SK-N-SH (cell line): ENCODE measurements around the gene GNL2. TPM values are rescaled to one million over a fixed set of nuclear protein-coding genes. Genes with fewer than 3 reads are reported as not detected.

Experiments used
- CTCF ChIA-PET: fragments of 300-600, 350-600 bp; formaldehyde crosslinking; extraction: SDS; loops from one replicate; lab custom pipeline; 2021; lab: Yijun Ruan, JAX
- POLR2A ChIA-PET: fragments of 350-600 bp; sonication (Branson Sonifier 250); formaldehyde crosslinking; extraction: SDS; loops from one replicate; lab custom pipeline; 2020; ENCODE audit warnings: antibody characterized with exemption, inconsistent platforms; lab: Yijun Ruan, JAX
- DNase-seq: peaks from one replicate; pipeline ENCODE4 v3.0.0; 2012
- H2AFZ ChIP-seq: fragments of 200-600 bp; sonication (generic); 2 replicates; pipeline ENCODE4 v1.8.1; 2016; ENCODE audit warnings: antibody characterized with exemption, mild to moderate bottlenecking, low read depth
- H3F3A ChIP-seq: fragments of 200-600 bp; sonication (generic); replicated peaks from 2 replicates; pipeline ENCODE3; 2016; ENCODE audit warnings: antibody characterized with exemption, mild to moderate bottlenecking; ENCODE audit not compliant: insufficient read depth
- H3K27ac ChIP-seq, 2 experiments: fragments of 200-500 bp in 1 of 2; fragments of 200-600 bp in 1 of 2; sonication (Bioruptor generic) in 1 of 2; sonication (generic), shearing (Covaris generic) in 1 of 2; 2 replicates each; pipeline versions ENCODE4 v1.5.1 to v1.6.1; 2014 to 2016; ENCODE audit warnings: low read depth in 2 of 2, inconsistent platforms in 1 of 2, low read length in 1 of 2, mild to moderate bottlenecking in 1 of 2, mixed read lengths in 1 of 2
- H3K27me3 ChIP-seq: fragments of 200-600 bp; sonication (generic), shearing (Covaris generic); 2 replicates; pipeline ENCODE4 v1.6.1; 2016; ENCODE audit warnings: mixed run types; ENCODE audit not compliant: insufficient read depth
- H3K36me3 ChIP-seq, 2 experiments: fragments of 200-500 bp in 1 of 2; fragments of 200-600 bp in 1 of 2; sonication (Bioruptor generic) in 1 of 2; sonication (generic) in 1 of 2; replicated peaks in 1 of 2; 2 replicates each; pipeline versions ENCODE3 to v1.5.1; 2014 to 2016; ENCODE audit warnings: low read length in 1 of 2, mild to moderate bottlenecking in 1 of 2; ENCODE audit not compliant: insufficient read depth in 2 of 2, control insufficient read depth in 1 of 2
- H3K4me1 ChIP-seq, 2 experiments: fragments of 200-500 bp in 1 of 2; fragments of 200-600 bp in 1 of 2; sonication (Bioruptor generic) in 1 of 2; sonication (generic), shearing (Covaris generic) in 1 of 2; 2 replicates each; pipeline versions ENCODE4 v1.5.1 to v1.6.1; 2014 to 2016; ENCODE audit warnings: low read depth in 1 of 2, low read length in 1 of 2, mixed run types in 1 of 2; ENCODE audit not compliant: insufficient read depth in 2 of 2, control insufficient read depth in 1 of 2
- H3K4me2 ChIP-seq: fragments of 200-600 bp; sonication (generic), shearing (Covaris generic); 2 replicates; pipeline ENCODE4 v1.6.1; 2017; ENCODE audit warnings: mixed run types
- H3K4me3 ChIP-seq, 2 experiments: fragments of 200-500 bp in 1 of 2; fragments of 200-600 bp in 1 of 2; sonication (Bioruptor generic) in 1 of 2; sonication (generic), shearing (Covaris generic) in 1 of 2; 2 replicates each; pipeline versions ENCODE4 v1.5.1 to v1.8.1; 2014 to 2016; ENCODE audit warnings: low read depth in 2 of 2, inconsistent platforms in 1 of 2, low read length in 1 of 2, mild to moderate bottlenecking in 1 of 2, mixed read lengths in 1 of 2, moderate library complexity in 1 of 2
- H3K79me2 ChIP-seq: fragments of 200-600 bp; sonication (generic); 2 replicates; pipeline ENCODE4 v1.8.1; 2017; ENCODE audit warnings: mild to moderate bottlenecking; ENCODE audit not compliant: insufficient read depth
- H3K9ac ChIP-seq: fragments of 200-600 bp; sonication (generic); 2 replicates; pipeline ENCODE4 v1.6.1; 2017; ENCODE audit warnings: mixed run types
- H3K9me2 ChIP-seq: fragments of 200-600 bp; sonication (generic); 2 replicates; pipeline ENCODE4 v1.6.1; 2017; ENCODE audit warnings: mixed run types
- H3K9me3 ChIP-seq: fragments of 200-600 bp; sonication (generic); 2 replicates; pipeline ENCODE4 v1.6.1; 2017; ENCODE audit warnings: mixed run types, mild to moderate bottlenecking, moderate library complexity
- H4K20me1 ChIP-seq: fragments of 200-600 bp; sonication (generic); 2 replicates; pipeline ENCODE4 v1.6.1; 2017; ENCODE audit warnings: mild to moderate bottlenecking, mixed run types; ENCODE audit not compliant: insufficient read depth
- CHD2 ChIP-seq: fragments of 150-350 bp; IDR thresholded peaks from 2 replicates; pipeline ENCODE4 v1.6.1; 2018; ENCODE audit warnings: low read length; ENCODE audit not compliant: partially characterized antibody
- ELF1 ChIP-seq: IDR thresholded peaks from 2 replicates; pipeline ENCODE4 v1.4.0; 2012
- FOSL2 ChIP-seq: IDR thresholded peaks from 2 replicates; pipeline ENCODE4 v1.4.0; 2012; ENCODE audit warnings: low read depth, mild to moderate bottlenecking, moderate library complexity, borderline replicate concordance
- FOXM1 ChIP-seq: IDR thresholded peaks from 2 replicates; pipeline ENCODE4 v1.4.0; 2012; ENCODE audit warnings: low read depth, mild to moderate bottlenecking
- GABPA ChIP-seq: IDR thresholded peaks from 2 replicates; pipeline ENCODE4 v1.4.0; 2012; ENCODE audit warnings: low read depth, mild to moderate bottlenecking
- MAX ChIP-seq: IDR thresholded peaks from 2 replicates; pipeline ENCODE4 v1.4.0; 2012; ENCODE audit warnings: low read depth
- MEF2A ChIP-seq: IDR thresholded peaks from 2 replicates; pipeline ENCODE4 v1.4.0; 2012; ENCODE audit warnings: low read depth, borderline replicate concordance
- MXI1 ChIP-seq: IDR thresholded peaks from 2 replicates; pipeline ENCODE4 v1.6.1; 2012; ENCODE audit warnings: mild to moderate bottlenecking, low read depth, low read length, improper control_type of control experiment
- POLR2AphosphoS5 ChIP-seq: IDR thresholded peaks from 2 replicates; pipeline ENCODE4 v1.6.1; 2012; ENCODE audit warnings: low read depth, low read length
- RAD21 ChIP-seq: IDR thresholded peaks from 2 replicates; pipeline ENCODE4 v1.6.1; 2012; ENCODE audit warnings: mild to moderate bottlenecking, low read length
- RCOR1 ChIP-seq: fragments of 150-350 bp; IDR thresholded peaks from 2 replicates; pipeline ENCODE4 v1.6.1; 2017; ENCODE audit warnings: antibody characterized with exemption, low read length
- SIN3A ChIP-seq: IDR thresholded peaks from 2 replicates; pipeline ENCODE4 v1.6.1; 2012; ENCODE audit warnings: low read depth, mild to moderate bottlenecking, low read length, moderate library complexity, borderline replicate concordance
- TAF1 ChIP-seq: IDR thresholded peaks from 2 replicates; pipeline ENCODE4 v1.6.1; 2012; ENCODE audit warnings: low read depth, mild to moderate bottlenecking, low read length, moderate library complexity, borderline replicate concordance
- TCF12 ChIP-seq: IDR thresholded peaks from 2 replicates; pipeline ENCODE4 v1.4.0; 2012
- USF1 ChIP-seq: IDR thresholded peaks from 2 replicates; pipeline ENCODE4 v1.4.0; 2012; ENCODE audit warnings: low read depth, borderline replicate concordance
- USF2 ChIP-seq: fragments of 150-350 bp; IDR thresholded peaks from 2 replicates; pipeline ENCODE4 v1.6.1; 2017; ENCODE audit warnings: antibody characterized with exemption, low read length, low read depth, borderline replicate concordance
- YY1 ChIP-seq: IDR thresholded peaks from 2 replicates; pipeline ENCODE4 v1.4.0; 2012; ENCODE audit warnings: low read depth, mild to moderate bottlenecking
- ZBTB33 ChIP-seq: IDR thresholded peaks from 2 replicates; pipeline ENCODE4 v1.4.0; 2012; ENCODE audit warnings: low read depth, borderline replicate concordance
- WGBS: methylation state at CpG from one replicate; pipeline ENCODE4 v1.1.6; 2017; ENCODE audit warnings: low lambda C conversion rate; 5-methylcytosine and 5-hydroxymethylcytosine counted together
- polyA plus RNA-seq, 3 experiments: library from polyadenylated mRNA; depleted of rRNA; stranded (reverse); fragments of >200 nt; gene quantifications; 2 replicates each; pipeline ENCODE4 v1.2.3, GENCODE V29; 2012

The GNL2 gene
- polyA plus RNA-seq, 1 of the 3 experiments (the other 2 are of a cell fraction), result 37.6 TPM

GRCh38 chr1:37553927-37554808 lies 41.6 kb downstream of the GNL2 start, which contains the start of gene SNIP1:
Gene SNIP1 (minus strand): TSS chr1:37554293. CDS start chr1:37554229, 64 bp downstream.
- Histone ChIP-seq H3K9ac (peak within 1 kb of the TSS; percentile 94), H4K20me1 (peaks cover 12% of the 10 kb centered on the region; the same call in 1 of the 2 replicates), H3K4me3 (peak within 1 kb of the TSS; percentile 91 to 95), H3K4me2 (peak within 1 kb of the TSS; percentile 84), H3K9me2 (no peaks in the 10 kb centered on the region), H3K4me1 (peaks cover 10 to 23% of the 10 kb centered on the region in 2 experiments; a peak in 2 of 4 replicates), H2AFZ (peak within 1 kb of the TSS; percentile 68; the same call in 1 of the 2 replicates), H3K27me3 (no peaks in the 10 kb centered on the region), H3F3A (peaks cover 12% of the 10 kb centered on the region), H3K36me3 (peaks cover 21 to 30% of the 10 kb centered on the region in 2 experiments), H3K79me2 (peaks cover 49% of the 10 kb centered on the region), H3K27ac (peak within 1 kb of the TSS; percentile 61 to 85; a peak in 3 of 4 replicates), H3K9me3 (no peaks in the 10 kb centered on the region)
- TF ChIP-seq MXI1 (peak; percentile 80), FOXM1 (peak; percentile 89; the same call in 1 of the 2 replicates), SIN3A (peak; percentile 38; the same call in 1 of the 2 replicates), ELF1 (peak; percentile 86), YY1 (no peak), ZBTB33 (0 out of 2 replicates have a peak, but pooled peaks have one; percentile 27), MEF2A (no peak), USF2 (peak; percentile 65; the same call in 1 of the 2 replicates), RAD21 (no peak), GABPA (peak; percentile 99), MAX (peak; percentile 95), USF1 (peak; percentile 94), FOSL2 (no peak), CHD2 (peak; percentile 85), RCOR1 (0 out of 2 replicates have a peak, but pooled peaks have one; percentile 9), TAF1 (peak; percentile 44; the same call in 1 of the 2 replicates), TCF12 (peak; percentile 7; the same call in 1 of the 2 replicates), POLR2AphosphoS5 (peak; percentile 89)
- CTCF ChIA-PET, result interaction anchor here (1.0 to 1.1 kb wide), 3 partner anchors 39 to 241 kb away, joined by 3 to 5 read pairs (median 4); no protein-coding TSS in a partner anchor
- WGBS, result 31% methylated on average over 22 of the region's 54 CpGs
- POLR2A ChIA-PET, result no interaction called here
- peak; percentile 96 for DNase-seq
